ENCODE data around the gene TAS2R10. TPM values are rescaled to one million over a fixed set of nuclear protein-coding genes. Genes with fewer than 3 reads are reported as not detected.
"Not testable (repeated sequence)": the region's sequence is repeated elsewhere in the genome, so short reads cannot be mapped to it uniquely, and the experiment has no call there.

Gene TAS2R10
- polyA plus RNA-seq, 1 donor (not counting 4 experiments of a cell fraction or from before 2014, with no cell fraction given) = 0.22 TPM

- FAIRE-seq (no peak), DNase-seq (ENCODE audit: low read depth, low spot score) (no peak)
- Histone ChIP-seq H3K27ac (ENCODE audit: control insufficient read depth, insufficient read depth, low read length) (no peak overlapping the region), H3K9ac (ENCODE audit: control insufficient read depth, extremely low read depth, insufficient read depth, low read length) (no peak overlapping the region), H3K27me3 (ENCODE audit: control insufficient read depth, extremely low read depth, insufficient read depth, low read length) (peaks cover 4% of the 10 kb centered on the region), H3K4me3 (ENCODE audit: control insufficient read depth in 2 of 3, extremely low read depth in 1 of 3, insufficient read depth in 2 of 3, low read depth in 1 of 3, low read length in 3 of 3) (no peak overlapping the region), H3K9me3 (ENCODE audit: control insufficient read depth, low read depth, low read length) (no peaks in the 10 kb centered on the region), H4K20me1 (ENCODE audit: control insufficient read depth, extremely low read depth, insufficient read depth, low read length) (no peaks in the 10 kb centered on the region), H2AFZ (ENCODE audit: control insufficient read depth, low read length) (no peak overlapping the region), H3K79me2 (ENCODE audit: control insufficient read depth, insufficient read depth, low read length) (no peaks in the 10 kb centered on the region), H3K36me3 (ENCODE audit: control insufficient read depth in 2 of 2, extremely low read depth in 1 of 2, insufficient read depth in 2 of 2, low read length in 2 of 2) (no peaks in the 10 kb centered on the region), H3K9me1 (ENCODE audit: control insufficient read depth, extremely low read depth, insufficient read depth, low read length) (no peaks in the 10 kb centered on the region), H3K4me2 (ENCODE audit: control insufficient read depth, extremely low read depth, insufficient read depth, low read depth, low read length) (no peak overlapping the region), H3K4me1 (ENCODE audit: control insufficient read depth, extremely low read depth, insufficient read depth, low read length) (no peaks in the 10 kb centered on the region)
- dilution Hi-C loops (cut with MboI; ENCODE audit: extremely low pct_ligation_motif_present, low sequenced_read_pairs) = no loop called here
- TF ChIP-seq CTCF (optimal IDR thresholded peaks at IDR 0.05 in 1 of 3, IDR thresholded peaks at IDR 0.05 in 1 of 3, conservative IDR thresholded peaks at IDR 0.05 in 1 of 3; ENCODE audit: extremely low read depth in 1 of 3, insufficient read depth in 2 of 3, low read length in 3 of 3) (no peak), EZH2 (IDR thresholded peaks at IDR 0.05; ENCODE audit: low read length) (no peak)
Measured at GRCh38 chr12:10801741-10802140, 24.4 kb downstream of the TAS2R10 start.

GRCh38 chr12:10794222-10794621 lies 31.9 kb downstream of the TAS2R10 start:
- Histone ChIP-seq H3K4me3 (ENCODE audit: control insufficient read depth in 2 of 3, extremely low read depth in 1 of 3, insufficient read depth in 2 of 3, low read depth in 1 of 3, low read length in 3 of 3) (no peak overlapping the region), H3K4me1 (ENCODE audit: control insufficient read depth, extremely low read depth, insufficient read depth, low read length) (no peaks in the 10 kb centered on the region), H3K27me3 (ENCODE audit: control insufficient read depth, extremely low read depth, insufficient read depth, low read length) (no peaks in the 10 kb centered on the region), H3K79me2 (ENCODE audit: control insufficient read depth, insufficient read depth, low read length) (no peaks in the 10 kb centered on the region), H3K36me3 (ENCODE audit: control insufficient read depth in 2 of 2, extremely low read depth in 1 of 2, insufficient read depth in 2 of 2, low read length in 2 of 2) (no peaks in the 10 kb centered on the region), H3K9me3 (ENCODE audit: control insufficient read depth, low read depth, low read length) (no peaks in the 10 kb centered on the region), H3K4me2 (ENCODE audit: control insufficient read depth, extremely low read depth, insufficient read depth, low read depth, low read length) (no peak overlapping the region), H3K9ac (ENCODE audit: control insufficient read depth, extremely low read depth, insufficient read depth, low read length) (no peak overlapping the region), H2AFZ (ENCODE audit: control insufficient read depth, low read length) (no peak overlapping the region), H3K9me1 (ENCODE audit: control insufficient read depth, extremely low read depth, insufficient read depth, low read length) (no peaks in the 10 kb centered on the region), H4K20me1 (ENCODE audit: control insufficient read depth, extremely low read depth, insufficient read depth, low read length) (no peaks in the 10 kb centered on the region), H3K27ac (ENCODE audit: control insufficient read depth, insufficient read depth, low read length) (no peak overlapping the region)
- no peak for FAIRE-seq
- DNase-seq (ENCODE audit: low read depth, low spot score) = no peak
- TF ChIP-seq EZH2 (IDR thresholded peaks at IDR 0.05; ENCODE audit: low read length) = no peak
- TF ChIP-seq CTCF (optimal IDR thresholded peaks at IDR 0.05 in 1 of 3, IDR thresholded peaks at IDR 0.05 in 1 of 3, conservative IDR thresholded peaks at IDR 0.05 in 1 of 3; ENCODE audit: extremely low read depth in 1 of 3, insufficient read depth in 2 of 3, low read length in 3 of 3) = no peak
- dilution Hi-C loops (cut with MboI; ENCODE audit: extremely low pct_ligation_motif_present, low sequenced_read_pairs) = no loop called here

DNA sequence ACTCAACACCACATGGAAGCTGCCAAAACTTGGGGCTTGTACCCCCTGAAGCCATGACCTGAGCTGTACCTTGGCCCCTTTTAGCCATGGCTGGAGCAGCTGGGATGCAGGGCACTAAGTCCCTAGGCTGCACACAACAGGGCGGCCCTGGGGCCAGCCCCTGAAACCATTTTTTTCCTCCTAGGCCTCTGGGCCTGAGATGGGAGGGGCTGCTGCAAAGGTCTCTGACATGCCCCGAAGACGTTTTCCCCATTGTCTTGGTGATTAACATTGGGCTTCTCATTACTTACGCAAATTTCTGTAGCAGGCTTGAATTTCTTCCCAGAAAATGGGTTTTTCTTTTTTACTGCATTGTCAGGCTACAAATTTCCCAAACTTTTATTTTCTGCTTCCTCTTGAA lies 34.4 kb downstream of the TAS2R10 start:
- FAIRE-seq; H3K79me2 ChIP-seq (ENCODE audit: control insufficient read depth, insufficient read depth, low read length); dilution Hi-C loops (cut with MboI; ENCODE audit: extremely low pct_ligation_motif_present, low sequenced_read_pairs); H3K9me1 ChIP-seq (ENCODE audit: control insufficient read depth, extremely low read depth, insufficient read depth, low read length); H3K4me2 ChIP-seq (ENCODE audit: control insufficient read depth, extremely low read depth, insufficient read depth, low read depth, low read length); H3K9ac ChIP-seq (ENCODE audit: control insufficient read depth, extremely low read depth, insufficient read depth, low read length); H2AFZ ChIP-seq (ENCODE audit: control insufficient read depth, low read length); H3K4me1 ChIP-seq (ENCODE audit: control insufficient read depth, extremely low read depth, insufficient read depth, low read length); DNase-seq (ENCODE audit: low read depth, low spot score); H3K4me3 ChIP-seq (ENCODE audit: control insufficient read depth in 2 of 3, extremely low read depth in 1 of 3, insufficient read depth in 2 of 3, low read depth in 1 of 3, low read length in 3 of 3); H4K20me1 ChIP-seq (ENCODE audit: control insufficient read depth, extremely low read depth, insufficient read depth, low read length); H3K27me3 ChIP-seq (ENCODE audit: control insufficient read depth, extremely low read depth, insufficient read depth, low read length); H3K9me3 ChIP-seq (ENCODE audit: control insufficient read depth, low read depth, low read length); H3K36me3 ChIP-seq (ENCODE audit: control insufficient read depth in 2 of 2, extremely low read depth in 1 of 2, insufficient read depth in 2 of 2, low read length in 2 of 2); H3K27ac ChIP-seq (ENCODE audit: control insufficient read depth, insufficient read depth, low read length): not testable (repeated sequence)

All from keratinocyte (primary cell).